GM19452 (cell line): ENCODE data around the gene IL11RA.

Source experiments
- ATAC-seq: cut with Tn5 transposase; IDR thresholded peaks from one replicate; pipeline ENCODE4 v1.9.1; 2021; ENCODE audit not compliant: unreplicated experiment

Gene IL11RA

DNA sequence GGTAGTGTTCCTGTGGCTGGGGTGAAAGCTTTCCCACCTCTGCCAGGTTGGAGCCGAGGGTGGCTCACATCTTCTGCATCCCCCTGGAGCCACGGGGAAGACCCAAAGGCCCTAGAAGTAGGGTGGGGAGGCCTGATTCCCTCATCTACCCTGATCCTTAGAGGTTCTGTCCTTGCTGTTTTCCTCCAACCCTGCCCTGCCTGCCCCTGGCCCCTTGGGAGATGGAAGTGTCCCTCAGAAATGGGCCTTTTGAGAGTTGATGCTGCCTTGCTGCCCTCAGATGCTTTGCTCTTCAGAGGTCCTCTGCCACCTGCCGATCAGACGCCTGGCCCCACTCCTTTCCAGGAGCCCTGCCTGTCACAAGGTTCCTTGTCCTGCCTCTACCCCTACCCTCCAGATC, 32.8 kb downstream of the IL11RA start:
- ATAC-seq: no peak

DNA sequence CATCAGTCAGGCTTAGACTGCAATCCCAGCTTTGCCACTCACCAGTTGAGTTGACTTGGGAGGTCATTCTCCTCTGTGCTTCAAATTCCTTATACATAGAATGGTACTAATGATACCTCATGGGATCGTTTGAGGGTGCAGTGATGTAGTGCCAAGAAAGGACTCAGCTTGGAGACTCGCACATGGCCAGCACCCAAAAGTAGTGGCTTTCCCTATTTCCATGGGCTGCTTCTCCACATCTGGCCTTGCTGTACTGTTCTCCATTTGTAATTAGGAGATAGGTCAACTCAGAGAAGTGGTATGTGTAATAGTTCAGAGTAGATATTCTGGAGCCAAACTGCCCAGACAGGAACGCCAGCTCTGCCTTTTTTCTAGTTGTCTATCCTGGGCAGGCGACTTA, 33.6 kb downstream of the IL11RA start:
- ATAC-seq: no peak

GRCh38 chr9:34686231-34686630, 34.2 kb downstream of the IL11RA start:
- no peak for ATAC-seq

- ATAC-seq: no peak
These were observed 34.7 kb downstream of the IL11RA start for GRCh38 chr9:34686732-34687131.

DNA sequence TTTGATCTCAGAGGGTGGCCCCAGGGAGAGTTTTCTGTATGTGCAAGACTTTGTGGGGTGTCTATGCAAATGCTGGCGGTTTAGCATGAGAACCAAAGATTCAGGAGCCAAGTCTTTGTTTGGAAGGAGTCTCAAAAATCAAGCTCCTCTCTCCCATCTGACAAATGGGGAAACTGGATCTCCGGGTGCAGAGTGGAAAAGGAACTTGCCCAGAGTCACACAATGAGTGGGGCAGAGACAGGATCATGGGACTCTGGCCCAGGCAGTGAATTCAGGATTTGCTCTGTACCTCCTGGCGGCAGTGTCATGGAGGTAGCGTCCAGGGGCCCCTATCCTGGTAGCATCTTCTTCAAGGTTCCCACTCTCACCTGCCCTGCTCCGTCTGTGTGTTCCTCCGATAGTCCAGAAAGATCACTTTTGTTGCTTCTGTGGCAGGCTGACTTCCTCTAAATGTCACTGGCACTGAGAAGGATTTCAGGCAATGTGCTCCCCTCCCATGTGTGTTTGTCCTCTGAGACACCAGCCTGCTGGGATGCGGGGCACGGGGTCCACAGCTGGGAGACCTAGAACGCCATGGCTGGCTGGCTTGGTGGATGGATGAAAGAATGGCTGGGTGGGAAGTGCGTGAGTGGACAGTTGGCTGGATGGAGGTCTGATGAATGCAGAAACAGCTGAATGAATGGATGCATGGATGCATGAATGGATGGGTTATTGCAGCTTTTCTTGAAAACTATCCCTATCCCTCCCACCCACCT, 35.5 kb downstream of the IL11RA start:
- no peak for ATAC-seq

- ATAC-seq: no peak
These were observed 36.5 kb downstream of the IL11RA start for GRCh38 chr9:34688329-34689115.

- no peak for ATAC-seq
These were observed 37.1 kb downstream of the IL11RA start for GRCh38 chr9:34689116-34689470.

DNA sequence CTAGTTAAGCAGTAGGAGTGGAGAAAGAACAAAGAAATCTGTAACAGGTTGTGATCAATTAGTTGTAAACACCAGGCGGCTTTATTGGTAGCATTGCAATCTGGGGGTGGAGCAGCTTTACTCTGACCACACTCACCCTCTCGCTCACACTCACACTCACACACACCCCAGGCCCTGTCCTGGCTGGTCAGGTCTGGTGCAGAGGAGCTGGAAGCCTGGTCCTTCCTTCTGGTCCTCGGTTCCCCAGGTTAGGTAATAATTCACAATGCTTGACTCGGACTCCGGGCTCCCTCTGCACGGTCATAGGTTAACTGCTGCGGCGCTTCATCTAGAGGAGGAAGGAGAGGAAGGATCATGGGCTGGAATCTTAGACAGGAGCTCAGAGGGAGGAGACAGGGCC, 37.5 kb downstream of the IL11RA start:
- no peak for ATAC-seq

GRCh38 chr9:34690983-34691935, 39.3 kb downstream of the IL11RA start, which contains the start of gene CCL19:
CCL19 (minus strand) TSS chr9:34691276; CDS start chr9:34691139, 137 bp downstream.
- ATAC-seq: no peak

DNA sequence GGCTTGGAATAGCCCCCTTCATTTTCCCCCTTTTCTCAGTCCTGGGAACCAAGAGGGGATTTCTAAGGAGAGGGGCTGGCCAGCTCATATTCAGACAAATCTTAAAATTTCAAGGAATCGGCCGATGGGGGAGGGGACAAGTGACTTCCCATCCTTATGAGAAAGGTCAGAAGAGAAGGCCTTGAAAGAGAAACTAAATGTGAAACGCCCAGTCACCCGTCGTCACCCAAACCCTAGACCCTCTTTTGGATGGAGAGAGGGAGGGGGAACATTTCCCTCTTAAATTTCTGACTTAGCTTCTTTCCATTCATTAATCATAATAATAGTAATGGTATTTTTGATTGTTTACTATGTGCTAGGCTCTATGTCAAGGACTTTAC, 39.9 kb downstream of the IL11RA start:
- no peak for ATAC-seq

DNA sequence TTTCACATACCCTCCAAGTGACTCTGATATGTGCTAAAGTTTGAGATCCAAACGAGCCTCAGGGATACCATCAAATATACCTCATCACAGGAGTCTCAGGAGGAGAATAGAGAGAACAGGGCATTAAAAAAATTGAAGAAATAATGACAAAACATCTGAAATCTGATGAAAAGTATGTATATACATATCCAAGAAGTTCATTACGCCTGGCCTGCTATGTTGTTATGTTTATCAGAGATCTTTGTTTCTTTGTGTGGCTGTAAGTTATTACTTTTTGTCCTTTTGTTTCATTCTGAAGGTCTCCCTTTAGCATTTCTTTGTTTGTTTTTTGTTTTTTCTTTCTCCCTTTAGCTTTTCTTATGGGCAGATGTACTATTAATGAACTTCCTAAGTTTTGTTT, 41.6 kb downstream of the IL11RA start:
- ATAC-seq: no peak

DNA sequence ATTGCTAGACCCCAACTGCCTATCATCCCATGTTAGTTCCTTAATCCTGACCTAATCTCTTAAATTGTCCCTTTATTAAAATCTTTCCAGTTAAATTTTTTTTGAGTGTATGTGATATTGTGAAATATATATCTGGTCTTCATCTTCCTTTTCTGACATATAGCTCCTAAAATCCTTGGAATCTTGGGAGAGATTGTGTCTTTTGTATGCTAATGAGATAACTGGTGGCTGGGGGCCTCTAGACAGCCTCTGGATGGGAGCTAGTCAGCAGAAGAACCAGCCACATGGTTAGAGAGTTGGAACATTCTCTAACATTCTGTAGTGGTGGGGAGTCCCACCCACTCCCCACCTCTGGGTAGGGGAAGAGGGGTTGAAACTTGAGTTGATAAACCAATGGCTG, 42.8 kb downstream of the IL11RA start:
- no peak for ATAC-seq

DNA sequence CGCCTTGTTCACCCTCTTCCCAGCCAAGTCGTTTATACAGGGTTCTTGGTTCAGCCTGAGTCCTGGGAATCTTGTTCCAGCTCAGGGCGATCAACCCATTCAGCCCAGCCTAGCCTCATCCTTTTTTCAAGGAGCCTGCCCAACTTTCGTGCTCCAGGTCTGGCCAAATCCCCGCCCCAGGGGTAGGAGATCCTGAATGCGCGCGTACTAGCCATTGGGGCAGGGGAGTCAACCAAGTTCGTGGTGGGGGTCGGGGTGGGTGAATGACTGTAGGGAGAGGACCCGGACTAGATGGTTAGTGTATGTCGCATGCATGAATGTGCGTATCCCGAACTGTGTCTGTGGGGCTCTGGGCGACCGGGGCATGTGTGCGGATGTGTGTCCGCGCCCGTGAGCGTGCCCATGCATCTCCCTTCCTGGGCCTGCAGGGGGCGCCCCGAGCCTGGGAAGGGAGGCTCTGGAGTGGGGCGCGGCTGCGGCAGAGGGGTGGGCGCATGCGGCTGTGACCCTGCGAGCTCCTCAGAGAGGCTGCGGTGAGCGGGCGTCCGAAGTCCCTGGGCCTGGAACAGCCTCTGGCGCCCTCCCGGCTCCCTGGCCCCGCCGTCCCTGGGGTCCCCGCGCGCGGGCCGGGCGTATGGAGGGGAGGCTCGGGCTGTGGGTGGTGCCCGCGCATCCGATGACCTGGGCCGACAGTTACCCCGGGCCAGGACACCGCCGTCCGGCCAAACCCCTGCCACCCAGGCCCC, 49.2 kb downstream of the IL11RA start:
- ATAC-seq: peak; percentile 43

DNA sequence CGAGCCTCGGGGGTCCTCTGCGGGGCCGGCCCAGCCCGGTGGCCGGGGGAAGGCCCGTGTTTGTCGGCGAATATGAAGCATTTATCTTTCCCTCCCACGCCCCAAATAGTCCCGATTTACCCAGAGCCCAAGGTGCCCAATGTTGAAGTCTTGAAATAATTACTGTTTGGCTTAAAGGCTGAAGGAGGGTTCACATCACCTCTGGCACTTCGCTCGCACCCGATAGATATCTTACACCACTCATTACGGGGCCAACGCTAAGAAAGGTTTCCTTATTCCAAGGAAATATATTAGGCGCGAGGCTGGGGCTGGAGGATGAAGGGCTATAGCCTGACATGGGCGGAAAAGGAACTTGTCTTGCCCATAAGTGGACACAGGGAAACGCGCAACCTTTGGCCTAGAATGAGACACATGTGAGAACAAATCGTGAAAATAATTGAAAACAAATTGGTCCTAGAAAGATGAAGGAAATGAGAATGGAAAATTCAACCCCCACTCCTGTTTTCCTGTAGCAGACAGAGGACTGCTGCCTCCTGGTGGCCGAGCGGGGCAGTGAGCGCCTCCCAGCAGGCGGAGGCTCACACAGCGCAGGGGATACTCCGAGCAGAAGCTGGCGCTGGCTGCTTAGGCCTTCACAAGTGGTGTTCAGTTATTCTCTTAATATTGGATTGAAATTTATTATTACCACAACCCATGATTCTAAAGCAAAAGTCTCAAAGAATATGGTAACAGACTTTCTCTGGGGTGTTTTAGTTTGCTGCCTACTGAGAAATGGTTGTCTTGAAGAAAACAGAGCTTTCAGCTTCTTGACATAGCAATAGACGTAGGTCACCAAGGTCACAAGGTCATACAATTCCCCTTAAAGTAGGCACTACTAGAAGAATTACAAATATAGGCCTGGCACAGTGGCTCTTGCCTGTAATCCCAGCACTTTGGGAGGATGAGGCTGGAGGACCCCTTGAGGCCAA, 50.1 kb downstream of the IL11RA start:
- ATAC-seq: peak; percentile 68

- no peak for ATAC-seq
These were observed 55.1 kb downstream of the IL11RA start for GRCh38 chr9:34707130-34707529.

DNA sequence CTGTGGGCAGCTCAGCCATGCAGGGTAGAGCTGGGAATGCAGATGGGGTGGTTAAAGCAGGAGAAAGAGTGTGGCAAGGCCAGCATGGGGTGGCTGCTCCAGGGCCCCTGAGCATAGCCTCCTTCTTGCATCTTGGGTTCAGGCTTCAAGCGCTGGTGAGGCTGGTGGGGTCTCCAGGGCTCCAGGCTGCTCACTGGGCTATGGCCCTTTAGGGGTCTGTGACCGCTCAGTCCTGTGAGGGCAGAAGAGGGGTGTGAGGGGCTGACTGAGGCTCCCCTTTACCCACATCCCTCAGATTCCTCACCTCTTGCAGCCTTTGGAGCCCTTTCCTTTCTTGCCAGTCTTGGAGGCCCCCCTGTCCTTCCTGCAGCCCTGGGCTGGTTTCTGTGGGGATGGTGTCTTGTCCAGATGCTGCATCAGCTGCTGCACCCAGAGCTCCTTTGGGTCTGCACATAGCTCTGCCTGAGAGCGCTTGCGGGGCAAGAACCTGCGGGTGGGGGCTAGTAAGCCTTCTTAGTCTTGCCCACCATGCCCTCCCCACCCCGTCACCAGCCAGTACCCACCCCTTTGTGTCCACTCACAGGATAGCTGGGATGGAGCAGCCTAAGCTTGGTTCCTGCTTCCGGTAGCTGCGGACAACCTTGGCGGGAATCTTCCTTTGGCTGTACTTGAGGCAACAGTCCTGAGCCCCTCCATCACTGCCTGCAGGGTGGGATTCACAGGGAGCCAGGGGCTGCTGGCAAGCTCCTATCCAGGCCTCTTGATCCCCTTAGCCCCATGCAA, 57.4 kb downstream of the IL11RA start:
- ATAC-seq: no peak

DNA sequence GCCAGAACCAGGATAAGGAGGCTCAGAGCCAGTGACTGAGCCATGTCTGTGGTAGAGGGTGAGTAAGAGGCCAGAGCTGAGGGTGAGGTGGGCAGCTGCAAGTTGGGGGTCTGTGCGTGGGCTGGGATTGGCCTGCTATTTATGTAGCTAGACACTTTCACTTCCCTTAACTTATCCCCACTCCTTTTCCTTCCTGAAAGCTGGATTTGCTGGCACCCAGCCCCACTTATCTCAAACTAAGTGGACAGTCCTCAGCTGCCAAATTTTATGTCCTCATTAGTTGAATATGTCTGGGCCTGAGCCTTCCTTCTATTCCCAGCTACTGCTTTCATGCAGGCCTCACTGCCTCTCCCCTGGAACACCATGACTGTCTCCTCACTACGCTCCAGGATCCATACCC, 58.0 kb downstream of the IL11RA start, which contains the start of gene CCL21:
Gene CCL21 (minus strand): TSS at position 114 of the 400 bp plus-strand sequence. CDS start 70 bp downstream, at position 44.
- no peak for ATAC-seq
